ENCODE results near the gene BNIP5.
"Not testable (repeated sequence)": the region's sequence is repeated elsewhere in the genome, so short reads cannot be mapped to it uniquely, and the experiment has no call there.

The BNIP5 gene

GRCh38 chr6:36368421-36368820, 31.7 kb upstream of the BNIP5 start:
- TF ChIP-seq CTCF (IDR thresholded peaks at IDR 0.05; ENCODE audit: insufficient read depth, low read depth, low read length, missing control alignments), result no peak
- H3K4me3 ChIP-seq (ENCODE audit: low read depth, low read length), result no peak overlapping the region
- no peak for DNase-seq (ENCODE audit: low read depth)

- no peak for DNase-seq (ENCODE audit: low read depth)
Measured at GRCh38 chr6:36367743-36368142, 31.1 kb upstream of the BNIP5 start.

GRCh38 chr6:36364669-36365479, 28.2 kb upstream of the BNIP5 start:
- peak overlapping the region; percentile 43 for H3K4me3 ChIP-seq (ENCODE audit: low read depth, low read length)
- no peak for TF ChIP-seq CTCF (IDR thresholded peaks at IDR 0.05; ENCODE audit: insufficient read depth, low read depth, low read length, missing control alignments)

More at GRCh38 chr6:36367743-36368142, 31.1 kb upstream of the BNIP5 start:
- H3K4me3 ChIP-seq (ENCODE audit: low read depth, low read length), result no peak overlapping the region
- no peak for TF ChIP-seq CTCF (IDR thresholded peaks at IDR 0.05; ENCODE audit: insufficient read depth, low read depth, low read length, missing control alignments)

GRCh38 chr6:36364061-36364635, 27.5 kb upstream of the BNIP5 start:
- not testable (repeated sequence) for H3K4me3 ChIP-seq (ENCODE audit: low read depth, low read length); DNase-seq (ENCODE audit: low read depth)

More at GRCh38 chr6:36364669-36365479, 28.2 kb upstream of the BNIP5 start:
- DNase-seq (ENCODE audit: low read depth), result peak; percentile 83

- DNase-seq (ENCODE audit: low read depth), result not testable (repeated sequence)
Measured at GRCh38 chr6:36363371-36363752, 26.7 kb upstream of the BNIP5 start.

GRCh38 chr6:36362551-36363370, 26.1 kb upstream of the BNIP5 start:
- DNase-seq (ENCODE audit: low read depth), result no peak
- H3K4me3 ChIP-seq (ENCODE audit: low read depth, low read length), result no peak overlapping the region
- TF ChIP-seq CTCF (IDR thresholded peaks at IDR 0.05; ENCODE audit: insufficient read depth, low read depth, low read length, missing control alignments), result no peak

More at GRCh38 chr6:36363371-36363752, 26.7 kb upstream of the BNIP5 start:
- H3K4me3 ChIP-seq (ENCODE audit: low read depth, low read length), result not testable (repeated sequence)

- no peak overlapping the region for H3K4me3 ChIP-seq (ENCODE audit: low read depth, low read length)
- TF ChIP-seq CTCF (IDR thresholded peaks at IDR 0.05; ENCODE audit: insufficient read depth, low read depth, low read length, missing control alignments), result no peak
- peak; percentile 64 for DNase-seq (ENCODE audit: low read depth)
Measured at GRCh38 chr6:36361071-36361470, 24.4 kb upstream of the BNIP5 start.

Data from GM12865 (cell line).